ACC112 (cell line): ENCODE measurements around the gene SRCAP.
A peak's percentile ranks its signal among the peaks of the same experiment; 100 is the strongest.

Experiments
- H2AFZ ChIP-seq: fragments of 200-600 bp; sonication (generic); one replicate; pipeline ENCODE4 v1.6.0; 2017; ENCODE audit warnings: antibody characterized with exemption, low read length; ENCODE audit not compliant: unreplicated experiment
- H3K27ac ChIP-seq: fragments of 200-600 bp; sonication (generic); 2 replicates; pipeline ENCODE4 v1.5.1; 2014; ENCODE audit warnings: low read depth, mild to moderate bottlenecking, antibody characterized with exemption, low read length, moderate library complexity
- H3K27me3 ChIP-seq: fragments of 200-600 bp; sonication (generic); 2 replicates; pipeline ENCODE4 v1.6.1; 2014; ENCODE audit warnings: mild to moderate bottlenecking, antibody characterized with exemption, low read length, moderate library complexity, mixed read lengths; ENCODE audit not compliant: insufficient read depth
- H3K36me3 ChIP-seq: fragments of 200-600 bp; sonication (generic); 2 replicates; pipeline ENCODE4 v1.6.1; 2016; ENCODE audit warnings: mild to moderate bottlenecking, antibody characterized with exemption, low read length, moderate library complexity, mixed read lengths; ENCODE audit not compliant: insufficient read depth
- H3K4me1 ChIP-seq: fragments of 200-600 bp; sonication (generic); one replicate; pipeline ENCODE4 v1.6.1; 2016; ENCODE audit warnings: low read length, mixed read lengths; ENCODE audit not compliant: insufficient read depth, unreplicated experiment, control insufficient read depth
- H3K4me3 ChIP-seq: fragments of 200-600 bp; sonication (generic); 2 replicates; pipeline ENCODE4 v1.5.1; 2014; ENCODE audit warnings: mild to moderate bottlenecking, low read depth, low read length
- H3K79me2 ChIP-seq: fragments of 200-600 bp; sonication (generic); one replicate; pipeline ENCODE4 v1.6.0; 2016; ENCODE audit warnings: low read length; ENCODE audit not compliant: control insufficient read depth, unreplicated experiment, insufficient read depth

Gene SRCAP

DNA sequence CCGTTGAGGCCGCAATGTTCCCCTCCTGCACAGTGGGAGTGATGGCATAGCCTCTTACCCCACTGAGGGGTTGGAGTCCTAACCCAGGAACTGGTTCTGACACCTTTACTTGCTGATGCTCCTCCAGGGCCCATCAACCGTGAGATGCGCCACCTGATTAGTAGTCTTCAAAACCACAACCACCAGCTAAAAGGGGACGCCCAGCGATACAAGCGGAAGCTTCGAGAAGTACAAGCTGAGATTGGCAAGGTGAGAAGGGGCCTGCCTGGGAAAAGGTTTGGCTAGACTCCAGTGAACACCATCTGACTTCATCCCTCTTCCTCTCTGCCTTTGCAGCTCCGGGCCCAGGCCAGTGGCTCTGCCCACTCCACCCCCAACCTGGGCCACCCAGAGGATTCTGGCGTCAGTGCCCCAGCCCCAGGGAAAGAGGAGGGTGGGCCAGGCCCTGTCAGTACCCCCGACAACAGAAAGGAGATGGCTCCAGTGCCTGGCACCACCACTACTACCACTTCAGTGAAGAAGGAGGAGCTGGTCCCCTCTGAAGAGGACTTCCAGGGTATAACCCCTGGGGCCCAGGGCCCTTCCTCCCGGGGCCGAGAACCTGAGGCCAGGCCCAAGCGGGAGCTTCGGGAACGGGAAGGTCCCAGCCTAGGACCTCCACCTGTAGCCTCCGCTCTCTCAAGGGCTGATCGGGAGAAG, 68.9 kb downstream of the SRCAP start:
- Histone ChIP-seq H3K4me1 (peaks cover 9% of the 10 kb centered on the region), H3K27me3 (no peaks in the 10 kb centered on the region), H3K27ac (no peak overlapping the region), H3K4me3 (no peak overlapping the region), H3K79me2 (peaks cover 15% of the 10 kb centered on the region), H3K36me3 (peaks cover 25% of the 10 kb centered on the region), H2AFZ (no peak overlapping the region)

DNA sequence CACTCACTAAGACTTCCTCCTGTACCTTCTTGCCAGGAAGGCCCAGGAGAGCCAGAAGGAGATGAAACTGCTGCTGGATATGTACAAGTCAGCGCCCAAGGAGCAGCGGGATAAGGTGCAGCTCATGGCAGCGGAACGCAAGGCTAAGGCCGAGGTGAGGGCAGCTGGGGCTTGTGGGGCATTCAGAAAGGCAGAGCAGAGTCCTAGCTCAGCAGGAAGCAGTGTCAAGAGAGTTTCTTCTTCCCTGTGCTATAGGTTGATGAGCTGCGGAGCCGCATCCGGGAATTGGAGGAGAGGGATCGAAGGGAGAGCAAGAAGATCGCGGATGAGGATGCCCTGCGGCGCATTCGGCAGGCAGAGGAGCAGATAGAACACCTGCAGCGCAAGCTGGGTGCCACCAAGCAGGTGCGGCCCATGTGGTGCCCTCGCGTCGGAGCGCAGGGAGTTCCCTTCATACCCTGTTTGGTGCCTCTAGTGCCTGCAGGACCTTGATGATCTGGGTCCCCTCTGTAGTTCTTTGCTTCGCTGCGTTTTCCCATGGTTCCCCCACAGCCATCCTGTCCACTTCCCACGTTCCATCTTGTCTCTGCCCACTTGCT, 69.7 kb downstream of the SRCAP start:
- no peak overlapping the region for H2AFZ ChIP-seq
- no peak overlapping the region for H3K27ac ChIP-seq
- H3K36me3 ChIP-seq = peaks cover 23% of the 10 kb centered on the region
- H3K27me3 ChIP-seq = no peaks in the 10 kb centered on the region
- H3K4me3 ChIP-seq = no peak overlapping the region
- peaks cover 1% of the 10 kb centered on the region for H3K4me1 ChIP-seq
- H3K79me2 ChIP-seq = peaks cover 7% of the 10 kb centered on the region

DNA sequence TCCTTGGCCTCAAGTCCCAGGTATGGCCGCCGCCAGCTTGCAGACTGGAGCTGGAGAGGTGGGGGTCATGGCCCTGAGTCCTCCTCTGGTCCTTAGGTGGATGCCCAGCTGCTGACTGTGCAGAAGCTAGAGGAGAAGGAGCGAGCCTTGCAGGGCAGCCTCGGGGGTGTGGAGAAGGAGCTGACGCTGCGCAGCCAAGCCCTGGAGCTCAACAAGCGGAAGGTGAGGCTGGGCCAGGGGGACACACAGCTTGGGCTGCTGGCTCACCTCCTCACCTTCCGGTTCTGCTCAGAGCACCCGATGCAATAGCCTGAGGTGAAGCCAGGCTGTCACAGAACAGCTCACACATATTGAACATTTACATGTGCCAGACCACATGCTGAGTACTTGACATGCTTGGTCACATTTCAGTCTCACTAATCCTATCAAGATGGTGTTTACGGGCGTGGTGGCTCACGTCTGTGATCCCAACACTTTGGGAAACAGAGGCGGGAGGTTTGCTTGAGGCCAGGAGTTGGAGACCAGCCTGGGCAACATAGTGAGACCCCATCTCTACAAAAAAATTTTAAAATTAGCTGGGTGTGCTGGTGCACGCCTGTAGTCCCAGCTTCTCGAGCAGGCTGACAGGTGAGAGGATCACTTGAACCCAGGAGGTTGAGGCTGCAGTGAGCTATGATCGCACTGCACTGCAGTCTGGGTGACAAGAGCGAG, 70.6 kb downstream of the SRCAP start:
- no peaks in the 10 kb centered on the region for H3K27me3 ChIP-seq
- no peak overlapping the region for H3K4me3 ChIP-seq
- H3K27ac ChIP-seq = no peak overlapping the region
- no peaks in the 10 kb centered on the region for H3K79me2 ChIP-seq
- H3K4me1 ChIP-seq = peaks cover 2% of the 10 kb centered on the region
- H2AFZ ChIP-seq = no peak overlapping the region
- peaks cover 17% of the 10 kb centered on the region for H3K36me3 ChIP-seq

DNA sequence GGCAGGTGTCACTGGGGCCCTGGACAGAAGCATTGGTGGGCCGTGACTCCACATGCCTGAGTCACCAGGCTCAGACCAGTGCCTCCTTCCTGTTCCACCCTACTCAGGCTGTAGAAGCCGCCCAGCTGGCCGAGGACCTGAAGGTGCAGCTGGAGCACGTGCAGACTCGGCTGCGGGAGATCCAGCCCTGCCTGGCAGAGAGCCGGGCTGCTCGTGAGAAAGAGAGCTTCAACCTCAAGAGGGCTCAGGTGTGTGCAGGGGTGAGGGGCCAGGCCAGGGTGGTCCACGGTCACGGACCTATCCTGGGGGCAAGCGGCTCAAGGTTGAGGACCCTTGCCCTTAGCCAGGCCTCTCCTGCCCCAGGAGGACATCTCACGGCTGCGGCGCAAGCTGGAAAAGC, 72.8 kb downstream of the SRCAP start:
- Histone ChIP-seq H3K4me3 (no peak overlapping the region), H3K4me1 (peaks cover 11% of the 10 kb centered on the region), H2AFZ (no peak overlapping the region), H3K79me2 (peaks cover 2% of the 10 kb centered on the region), H3K27ac (no peak overlapping the region), H3K27me3 (no peaks in the 10 kb centered on the region), H3K36me3 (peaks cover 7% of the 10 kb centered on the region)

DNA sequence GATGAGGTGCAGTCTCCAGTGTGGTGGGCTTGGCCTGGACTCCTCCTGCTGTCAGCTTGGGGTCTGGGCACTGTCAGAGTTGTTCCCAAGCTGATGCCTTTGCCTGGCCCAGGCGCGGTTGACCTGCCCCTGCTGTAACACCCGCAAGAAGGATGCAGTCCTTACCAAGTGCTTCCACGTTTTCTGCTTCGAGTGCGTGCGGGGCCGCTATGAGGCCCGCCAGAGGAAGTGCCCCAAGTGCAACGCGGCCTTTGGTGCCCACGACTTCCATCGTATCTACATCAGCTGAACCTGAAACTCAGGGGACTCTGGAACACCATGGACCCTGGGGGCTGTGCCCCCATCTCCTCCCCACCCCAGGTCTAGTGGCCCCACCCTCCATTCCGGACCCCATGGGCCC, 74.9 kb downstream of the SRCAP start:
- Histone ChIP-seq H2AFZ (no peak overlapping the region), H3K79me2 (peaks cover 2% of the 10 kb centered on the region), H3K27ac (no peak overlapping the region), H3K4me1 (peaks cover 20% of the 10 kb centered on the region), H3K4me3 (no peak overlapping the region), H3K27me3 (no peaks in the 10 kb centered on the region), H3K36me3 (no peaks in the 10 kb centered on the region; the same call in 1 of the 2 replicates)

DNA sequence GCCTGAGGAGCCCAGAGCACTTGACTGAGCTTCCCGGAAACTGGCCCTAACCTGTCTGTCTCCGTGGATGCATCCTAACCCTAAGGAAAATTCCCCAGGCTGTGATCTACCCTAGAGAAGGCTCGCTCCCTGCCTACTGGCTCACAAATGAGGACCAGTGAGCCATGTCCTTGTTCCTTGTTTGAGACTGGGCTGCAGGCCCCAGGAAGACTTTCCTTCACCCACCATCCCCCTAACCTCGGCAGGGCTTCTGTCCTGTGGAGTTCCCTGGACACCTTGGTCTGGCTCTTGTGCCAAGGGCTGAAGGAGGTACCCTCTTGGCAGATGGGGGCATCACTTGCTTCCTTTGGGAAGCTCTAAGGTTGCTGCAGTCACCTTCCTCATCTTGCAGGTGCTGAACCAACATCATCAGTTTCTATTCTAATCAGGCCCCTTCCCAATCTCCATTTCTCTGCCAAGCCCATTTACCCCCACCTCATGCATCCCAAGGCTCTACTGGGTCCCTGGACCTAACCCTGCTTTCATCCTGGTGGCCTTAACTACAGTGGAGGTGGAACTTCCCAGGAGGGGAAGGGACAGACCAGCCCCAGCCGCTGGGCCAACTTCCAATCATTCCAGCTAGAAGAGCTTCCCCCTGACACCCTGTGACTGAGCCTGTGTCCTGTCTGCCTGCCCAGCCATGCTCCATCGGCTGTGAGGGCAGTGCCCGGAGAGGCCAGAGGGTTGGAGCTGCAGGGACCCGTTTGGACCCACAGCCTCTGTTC, 75.6 kb downstream of the SRCAP start:
- H3K27ac ChIP-seq = 0 out of 2 replicates have a peak overlapping the region, but pooled peaks have one; percentile 87
- H3K4me3 ChIP-seq = peak overlapping the region; percentile 96
- no peaks in the 10 kb centered on the region for H3K27me3 ChIP-seq
- peaks cover 2% of the 10 kb centered on the region for H3K79me2 ChIP-seq
- no peaks in the 10 kb centered on the region; the same call in 1 of the 2 replicates for H3K36me3 ChIP-seq
- H2AFZ ChIP-seq = no peak overlapping the region
- peaks cover 20% of the 10 kb centered on the region for H3K4me1 ChIP-seq

DNA sequence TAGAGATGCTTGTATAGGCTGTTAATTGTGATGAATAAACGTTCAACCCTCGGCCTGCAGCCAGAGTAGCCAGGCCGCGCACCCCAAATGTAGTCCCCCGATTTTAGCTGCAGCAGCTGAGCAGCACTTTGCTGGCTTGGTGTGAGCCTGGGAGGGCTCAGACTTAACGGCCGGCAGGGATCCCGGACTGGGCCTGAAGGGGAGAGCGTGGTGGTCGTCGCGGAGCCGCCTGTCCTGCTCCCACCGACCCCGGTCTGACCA, 76.1 kb downstream of the SRCAP start:
- Histone ChIP-seq H3K4me3 (peak overlapping the region; percentile 96), H2AFZ (no peak overlapping the region), H3K79me2 (peaks cover 2% of the 10 kb centered on the region), H3K36me3 (no peaks in the 10 kb centered on the region; the same call in 1 of the 2 replicates), H3K27ac (0 out of 2 replicates have a peak overlapping the region, but pooled peaks have one; percentile 87), H3K27me3 (no peaks in the 10 kb centered on the region), H3K4me1 (peaks cover 20% of the 10 kb centered on the region)

DNA sequence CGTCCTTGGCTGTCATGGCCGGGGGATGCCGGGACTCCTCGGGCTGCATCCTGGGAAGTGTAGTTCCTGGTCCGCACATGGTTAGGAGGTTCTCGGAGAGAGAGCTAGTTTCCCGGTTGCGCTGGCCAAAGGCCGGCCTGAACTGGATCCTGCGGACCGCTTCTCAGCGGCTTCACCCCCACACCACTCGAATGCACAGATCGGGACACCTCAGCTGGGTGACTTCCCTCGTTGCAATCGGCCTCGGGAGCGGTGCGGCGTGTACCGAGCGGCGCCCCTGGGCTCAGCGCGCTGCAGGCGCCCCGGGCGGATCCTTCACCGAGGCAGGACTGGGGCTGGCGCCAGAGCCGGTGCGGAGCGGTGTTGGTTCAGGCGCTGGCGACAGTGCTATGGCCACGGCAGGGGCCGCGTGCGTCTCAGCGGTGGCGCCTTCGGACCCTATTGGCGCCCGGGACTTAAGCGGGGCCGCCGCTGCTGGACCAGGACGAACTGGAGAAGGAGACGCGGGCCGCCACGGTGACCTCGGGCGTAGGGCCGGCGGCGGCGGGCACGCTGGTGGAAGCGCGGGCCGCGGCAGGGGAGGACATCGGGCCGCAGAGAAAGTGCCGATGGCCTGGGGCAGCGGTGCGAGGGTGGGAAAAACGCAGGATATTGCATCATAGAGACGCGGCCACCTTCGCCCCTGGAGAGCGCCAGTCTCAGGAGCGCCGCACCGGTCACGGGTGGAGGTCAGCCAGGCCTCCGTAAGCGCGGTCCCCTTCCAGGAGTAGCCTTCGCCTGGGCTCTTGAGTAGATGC, 76.6 kb downstream of the SRCAP start:
- Histone ChIP-seq H2AFZ (peak overlapping the region; percentile 9), H3K27ac (peak overlapping the region; percentile 87), H3K27me3 (no peaks in the 10 kb centered on the region)

DNA sequence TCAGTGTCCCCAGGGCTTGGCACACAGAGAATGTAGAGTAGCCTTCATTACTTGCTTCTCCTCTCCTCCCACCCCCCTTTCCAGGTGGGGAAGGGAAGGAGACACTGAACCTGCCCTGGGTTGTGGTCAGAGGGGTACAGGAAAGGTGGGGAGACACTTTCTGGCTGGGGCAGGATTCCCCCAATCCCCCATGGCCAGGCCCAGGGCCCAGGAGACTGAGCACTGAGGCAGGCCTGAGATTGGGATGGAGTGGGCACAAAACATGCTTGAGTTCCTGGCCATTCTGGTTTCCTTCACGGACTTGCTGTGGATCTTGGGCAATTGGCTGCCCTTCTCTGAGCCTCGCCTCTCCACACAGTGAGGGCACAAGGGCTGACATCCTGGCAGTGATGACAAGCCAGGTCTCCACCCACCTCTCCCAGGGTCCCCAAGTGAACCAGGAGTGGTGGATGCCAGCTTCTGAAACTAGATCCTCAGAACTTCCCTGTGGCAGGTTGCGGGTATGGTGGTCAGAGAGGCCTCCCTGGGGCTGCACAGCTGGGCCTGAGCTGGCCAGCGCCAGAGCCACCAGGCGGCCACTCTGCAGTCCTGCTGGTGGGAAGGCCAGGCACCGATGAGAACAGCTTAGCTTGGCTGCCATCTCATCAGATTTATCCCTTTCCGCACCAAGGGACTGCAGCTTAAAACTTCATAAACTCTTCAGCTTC, 78.8 kb downstream of the SRCAP start:
- Histone ChIP-seq H3K27me3 (no peaks in the 10 kb centered on the region), H3K4me3 (no peak overlapping the region), H3K27ac (peak overlapping the region; percentile 39; the same call in 1 of the 2 replicates), H3K36me3 (peaks cover 8% of the 10 kb centered on the region; the same call in 1 of the 2 replicates), H2AFZ (no peak overlapping the region), H3K79me2 (peaks cover 2% of the 10 kb centered on the region), H3K4me1 (peaks cover 20% of the 10 kb centered on the region)

More for the DNA sequence above, 76.6 kb downstream of the SRCAP start:
- Histone ChIP-seq H3K79me2 (peaks cover 2% of the 10 kb centered on the region), H3K4me1 (peaks cover 20% of the 10 kb centered on the region), H3K4me3 (peak overlapping the region; percentile 96), H3K36me3 (no peaks in the 10 kb centered on the region; the same call in 1 of the 2 replicates)
